Kidney (tissue), 14 donors: Measurements from ENCODE around the gene FSD1L. TPM values are rescaled to one million over a fixed set of nuclear protein-coding genes. Genes with fewer than 3 reads are reported as not detected.

Experiments
- DNase-seq, 5 donors: peaks; one replicate each; pipeline ENCODE4 v3.0.0-alpha.2; 2013 to 2020
- FAIRE-seq: peaks from 2 replicates; lab custom pipeline; 2012; peaks lifted over from hg19 to GRCh38; lab: Jason Lieb, UNC
- H3K27ac ChIP-seq, 2 donors: one replicate each; pipeline ENCODE4 v1.7.0; 2013; ENCODE audit warnings: low read depth in 2 of 2, low read length in 2 of 2, inconsistent platforms in 1 of 2
- H3K27me3 ChIP-seq: one replicate; pipeline ENCODE4 v1.7.1; 2013; ENCODE audit warnings: low read length, inconsistent platforms; ENCODE audit not compliant: control insufficient read depth, insufficient read depth
- H3K36me3 ChIP-seq, 3 donors: one replicate each; pipeline versions ENCODE4 v1.7.0 to v1.7.1; 2013; ENCODE audit warnings: low read length in 3 of 3, control low read depth in 1 of 3, inconsistent platforms in 1 of 3; ENCODE audit not compliant: insufficient read depth in 3 of 3, control insufficient read depth in 2 of 3
- H3K4me1 ChIP-seq, 3 donors: one replicate each; pipeline versions ENCODE4 v1.7.0 to v1.7.1; 2013; ENCODE audit warnings: low read length in 3 of 3, inconsistent platforms in 1 of 3, low read depth in 1 of 3; ENCODE audit not compliant: control insufficient read depth in 2 of 3, insufficient read depth in 2 of 3
- H3K4me3 ChIP-seq, 3 donors: one replicate each; pipeline versions ENCODE4 v1.7.0 to v1.8.1; 2013; ENCODE audit warnings: low read length in 3 of 3, control low read depth in 1 of 3, inconsistent platforms in 1 of 3
- H3K9ac ChIP-seq, 3 donors: one replicate each; pipeline versions ENCODE4 v1.7.0 to v1.7.1; 2013; ENCODE audit warnings: low read length in 3 of 3, control low read depth in 1 of 3, inconsistent platforms in 1 of 3
- H3K9me3 ChIP-seq, 3 donors: one replicate each; pipeline versions ENCODE4 v1.7.0 to v1.7.1; 2013; ENCODE audit warnings: low read length in 3 of 3, control low read depth in 1 of 3, inconsistent platforms in 1 of 3; ENCODE audit not compliant: control insufficient read depth in 2 of 3, insufficient read depth in 1 of 3
- intact Hi-C: fragments of 100-400 bp; cut with DNase I; formaldehyde crosslinking; loops from one replicate; pipeline ENCODE4 v1.11.1; 2022
- polyA plus RNA-seq: library from polyadenylated mRNA; stranded (reverse); fragments of 350-450 nt; fragmentation: Illumina TruSeq; extraction: RNeasy Lipid Tissue Mini Kit (QIAGEN cat#74804); gene quantifications from one replicate; pipeline ENCODE4 v1.2.3, GENCODE V29; 2014; ENCODE audit warnings: low read depth, low replicate concordance; ENCODE audit not compliant: insufficient read depth
- total RNA-seq: library from RNA; stranded (reverse); fragmentation: NEBNext Ultra II Directional; extraction: Animal tissue kit (Norgen Biotek cat#: 25700); gene quantifications from one replicate; pipeline ENCODE4 v1.2.1, GENCODE V29; 2021
- TF ChIP-seq, protein P1 (sequence below): IDR thresholded peaks from 3 replicates; pipeline ENCODE4 v1.5.1; 2012; ENCODE audit warnings: mild to moderate bottlenecking, moderate library complexity, borderline replicate concordance; ENCODE audit not compliant: insufficient read depth; ENCODE audit errors: extremely low read depth
- donor health status: control.
- donor health status: control.
- donor health status: control.
- donor health status: control.
- donor health status: control.
- donor health status: DM: yes; HTN: yes; CAD: no.
- donor health status: Normal renal cell carcinoma (clear cell type).

Gene FSD1L
- total and polyA plus RNA-seq, 2 donors from 2014 or later: 1.4 to 13.2 TPM

DNA sequence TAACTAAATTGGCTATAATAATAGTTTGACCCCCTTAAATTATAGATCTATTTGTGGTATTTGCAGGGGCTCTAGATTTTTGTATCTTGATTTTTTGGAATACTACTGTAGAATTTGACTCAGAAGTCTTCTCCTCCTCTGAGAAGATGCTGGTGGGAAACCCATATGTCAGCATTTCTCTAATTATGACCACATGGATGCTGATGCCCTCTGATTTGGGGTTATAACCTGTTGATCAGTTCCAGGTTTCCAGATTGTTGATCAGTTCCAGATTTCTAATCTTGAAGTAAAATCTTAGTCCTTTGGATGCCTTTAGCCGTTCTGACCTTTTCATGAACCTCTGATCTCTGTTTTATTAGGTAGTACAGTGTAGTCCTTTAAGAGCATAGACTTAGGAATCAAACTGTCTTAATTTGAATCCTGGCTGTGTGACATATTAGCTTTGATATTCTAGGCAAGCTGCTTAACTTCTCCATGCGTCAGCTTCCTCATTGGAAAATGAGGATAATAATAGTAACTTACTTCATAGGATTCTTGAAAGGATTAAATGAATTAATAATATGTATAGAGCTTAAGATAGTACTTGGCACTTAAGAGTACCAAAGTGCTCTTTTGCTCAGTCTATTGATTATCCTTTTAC is 8.1 kb downstream of the FSD1L start:
- TF ChIP-seq, protein P1, sequence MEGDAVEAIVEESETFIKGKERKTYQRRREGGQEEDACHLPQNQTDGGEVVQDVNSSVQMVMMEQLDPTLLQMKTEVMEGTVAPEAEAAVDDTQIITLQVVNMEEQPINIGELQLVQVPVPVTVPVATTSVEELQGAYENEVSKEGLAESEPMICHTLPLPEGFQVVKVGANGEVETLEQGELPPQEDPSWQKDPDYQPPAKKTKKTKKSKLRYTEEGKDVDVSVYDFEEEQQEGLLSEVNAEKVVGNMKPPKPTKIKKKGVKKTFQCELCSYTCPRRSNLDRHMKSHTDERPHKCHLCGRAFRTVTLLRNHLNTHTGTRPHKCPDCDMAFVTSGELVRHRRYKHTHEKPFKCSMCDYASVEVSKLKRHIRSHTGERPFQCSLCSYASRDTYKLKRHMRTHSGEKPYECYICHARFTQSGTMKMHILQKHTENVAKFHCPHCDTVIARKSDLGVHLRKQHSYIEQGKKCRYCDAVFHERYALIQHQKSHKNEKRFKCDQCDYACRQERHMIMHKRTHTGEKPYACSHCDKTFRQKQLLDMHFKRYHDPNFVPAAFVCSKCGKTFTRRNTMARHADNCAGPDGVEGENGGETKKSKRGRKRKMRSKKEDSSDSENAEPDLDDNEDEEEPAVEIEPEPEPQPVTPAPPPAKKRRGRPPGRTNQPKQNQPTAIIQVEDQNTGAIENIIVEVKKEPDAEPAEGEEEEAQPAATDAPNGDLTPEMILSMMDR: no peak
- H3K27ac ChIP-seq: no peak overlapping the region
- intact Hi-C loops: no loop called here
- H3K36me3 ChIP-seq: no peaks in the 10 kb centered on the region
- H3K4me1 ChIP-seq: no peaks in the 10 kb centered on the region
- no peaks in the 10 kb centered on the region for H3K27me3 ChIP-seq
- no peak overlapping the region for H3K4me3 ChIP-seq
- no peak overlapping the region for H3K9ac ChIP-seq
- H3K9me3 ChIP-seq: no peaks in the 10 kb centered on the region
- DNase-seq: no peak
- no peak for FAIRE-seq

DNA sequence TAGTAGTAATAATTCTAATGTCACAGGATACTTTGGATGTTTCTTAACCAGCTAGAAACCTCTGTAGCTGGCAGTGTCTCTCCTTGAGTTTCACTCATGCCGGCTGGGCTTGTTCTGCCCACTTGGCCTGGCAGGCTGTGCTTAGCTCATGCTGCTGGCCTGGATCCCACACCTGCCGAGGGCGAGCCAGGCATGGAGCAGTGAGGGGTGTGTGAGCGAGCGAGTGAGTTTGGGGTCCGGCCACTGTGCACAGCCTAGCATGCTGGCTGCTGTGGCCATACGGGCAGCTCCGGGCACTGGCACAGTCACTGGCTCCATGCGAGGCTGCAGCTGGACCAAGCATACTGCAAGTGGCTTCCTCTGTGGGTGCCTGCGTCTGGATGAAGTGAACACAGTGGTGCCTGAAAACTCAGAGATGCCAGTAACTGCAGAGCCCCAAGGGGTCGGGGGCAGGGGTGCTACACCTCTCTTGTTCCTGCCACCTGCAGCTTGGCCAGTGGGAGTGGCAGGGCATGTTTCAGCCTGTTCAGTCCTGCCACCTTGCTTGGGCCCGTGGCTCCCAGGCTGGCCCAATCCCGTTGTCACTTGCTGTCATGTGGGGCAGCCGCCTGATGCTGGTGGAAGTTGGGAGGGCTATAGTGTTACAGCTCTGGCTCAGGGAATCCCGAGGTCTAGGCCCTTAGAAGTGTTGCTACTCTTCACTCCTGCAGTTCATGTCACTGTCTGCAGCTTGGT is 9.9 kb downstream of the FSD1L start:
- no peaks in the 10 kb centered on the region for H3K27me3 ChIP-seq
- TF ChIP-seq, protein P1: no peak
- no peaks in the 10 kb centered on the region for H3K4me1 ChIP-seq
- DNase-seq (peak in 1 of 5 donors; percentile 69), FAIRE-seq (no peak)
- H3K9me3 ChIP-seq: no peaks in the 10 kb centered on the region
- H3K27ac ChIP-seq: no peak overlapping the region
- H3K4me3 ChIP-seq: no peak overlapping the region
- H3K36me3 ChIP-seq: no peaks in the 10 kb centered on the region
- intact Hi-C loops: no loop called here
- no peak overlapping the region for H3K9ac ChIP-seq

DNA sequence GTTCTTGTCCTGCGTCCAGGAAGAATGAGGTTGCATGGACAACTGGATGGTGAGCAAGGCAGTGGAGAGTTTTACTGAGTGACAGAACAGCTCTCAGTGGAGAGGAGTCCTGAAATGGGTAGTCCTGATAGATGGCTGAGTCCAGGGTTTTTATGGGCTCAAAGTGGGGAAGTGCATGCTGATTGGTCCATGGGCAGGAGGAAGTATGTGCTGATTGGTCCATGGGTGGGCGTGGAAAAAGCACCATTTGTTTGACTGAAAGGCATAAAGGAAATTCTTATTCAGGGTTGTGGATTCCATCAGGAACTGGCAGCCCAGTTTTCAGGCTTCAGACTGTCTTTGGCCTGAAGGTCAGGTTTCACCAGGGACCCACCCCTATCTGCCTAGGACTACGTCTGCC is 10.6 kb downstream of the FSD1L start:
- H3K36me3 ChIP-seq: no peaks in the 10 kb centered on the region
- no peak overlapping the region for H3K4me3 ChIP-seq
- TF ChIP-seq, protein P1: no peak
- H3K27ac ChIP-seq: no peak overlapping the region
- no peak for FAIRE-seq
- intact Hi-C loops: no loop called here
- no peak for DNase-seq
- no peak overlapping the region for H3K9ac ChIP-seq
- H3K27me3 ChIP-seq: no peaks in the 10 kb centered on the region
- H3K4me1 ChIP-seq: no peaks in the 10 kb centered on the region
- no peaks in the 10 kb centered on the region for H3K9me3 ChIP-seq
